ENCODE results near the gene PDZD7. TPM values are rescaled to one million over a fixed set of nuclear protein-coding genes. Genes with fewer than 3 reads are reported as not detected.

Gene PDZD7
- total and polyA plus RNA-seq, 9 of the 15 experiments (the other 6 are each of a cell fraction or from before 2014, with no cell fraction given): 0.04 to 0.24 (median 0.08) TPM; not detected in 3

DNA sequence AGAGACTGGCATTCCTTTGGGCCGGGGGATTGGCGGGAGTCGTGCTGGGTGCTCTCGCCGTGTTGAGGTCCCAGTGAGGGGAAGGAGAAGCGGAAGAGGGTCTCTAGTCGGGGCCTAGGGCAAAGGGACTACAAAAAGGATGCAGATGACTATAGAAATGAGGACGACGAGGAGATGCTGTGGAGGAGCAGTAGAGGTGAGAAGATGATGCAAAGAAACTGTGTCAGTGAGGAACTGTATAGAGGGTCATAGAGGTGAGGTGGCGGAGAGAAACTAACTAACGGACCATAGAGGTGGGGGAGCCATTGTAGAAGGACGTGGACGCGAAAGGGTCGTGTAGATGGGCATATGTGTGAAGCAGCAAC lies 43.3 kb downstream of the PDZD7 start (continued):
- TF ChIP-seq, protein P1, sequence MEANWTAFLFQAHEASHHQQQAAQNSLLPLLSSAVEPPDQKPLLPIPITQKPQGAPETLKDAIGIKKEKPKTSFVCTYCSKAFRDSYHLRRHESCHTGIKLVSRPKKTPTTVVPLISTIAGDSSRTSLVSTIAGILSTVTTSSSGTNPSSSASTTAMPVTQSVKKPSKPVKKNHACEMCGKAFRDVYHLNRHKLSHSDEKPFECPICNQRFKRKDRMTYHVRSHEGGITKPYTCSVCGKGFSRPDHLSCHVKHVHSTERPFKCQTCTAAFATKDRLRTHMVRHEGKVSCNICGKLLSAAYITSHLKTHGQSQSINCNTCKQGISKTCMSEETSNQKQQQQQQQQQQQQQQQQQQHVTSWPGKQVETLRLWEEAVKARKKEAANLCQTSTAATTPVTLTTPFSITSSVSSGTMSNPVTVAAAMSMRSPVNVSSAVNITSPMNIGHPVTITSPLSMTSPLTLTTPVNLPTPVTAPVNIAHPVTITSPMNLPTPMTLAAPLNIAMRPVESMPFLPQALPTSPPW (CRISPR knock-in tag; IDR thresholded peaks at IDR 0.05): 0 out of 2 replicates have a peak, but pooled peaks have one; percentile 1
- TF ChIP-seq NR2C2 (CRISPR knock-in tag; IDR thresholded peaks at IDR 0.05) (no peak; the same call in 1 of the 2 replicates), NR2C2 (tag; IDR thresholded peaks at IDR 0.05) (peak; percentile 97), BRD4 (IDR thresholded peaks at IDR 0.05) (peak; percentile 36), FOXK2 (conservative IDR thresholded peaks at IDR 0.05 in 1 of 2, IDR thresholded peaks at IDR 0.05 in 1 of 2; ENCODE audit: low read depth in 2 of 2) (0 out of 4 replicates have a peak, but pooled peaks of 1 of the 2 experiments have one; percentile 5), GABPA (tag; conservative IDR thresholded peaks at IDR 0.05; ENCODE audit: low read depth) (peak; percentile 83), SIRT6 (IDR thresholded peaks at IDR 0.05; ENCODE audit: low read depth, low read length) (no peak), NFRKB (IDR thresholded peaks at IDR 0.05; ENCODE audit: low read depth) (0 out of 2 replicates have a peak, but pooled peaks have one; percentile 32), NKRF (IDR thresholded peaks at IDR 0.05; ENCODE audit: borderline replicate concordance) (peak; percentile 53; the same call in 1 of the 2 replicates), HDAC1 (IDR thresholded peaks at IDR 0.05) (peak in 1 of 2 experiments; percentile 65; a peak in 1 of 4 replicates), EP400 (IDR thresholded peaks at IDR 0.05) (peak; percentile 52), SAP30 (IDR thresholded peaks at IDR 0.05; ENCODE audit: borderline replicate concordance, insufficient read depth, low read depth, low read length, poor library complexity, severe bottlenecking) (peak; percentile 64), ZBTB11 (CRISPR knock-in tag; IDR thresholded peaks at IDR 0.05) (peak in 1 of 3 experiments; percentile 19; a peak in 2 of 6 replicates), ARID1B (IDR thresholded peaks at IDR 0.05) (0 out of 2 replicates have a peak, but pooled peaks have one; percentile 6)
- TF ChIP-seq, protein P2, sequence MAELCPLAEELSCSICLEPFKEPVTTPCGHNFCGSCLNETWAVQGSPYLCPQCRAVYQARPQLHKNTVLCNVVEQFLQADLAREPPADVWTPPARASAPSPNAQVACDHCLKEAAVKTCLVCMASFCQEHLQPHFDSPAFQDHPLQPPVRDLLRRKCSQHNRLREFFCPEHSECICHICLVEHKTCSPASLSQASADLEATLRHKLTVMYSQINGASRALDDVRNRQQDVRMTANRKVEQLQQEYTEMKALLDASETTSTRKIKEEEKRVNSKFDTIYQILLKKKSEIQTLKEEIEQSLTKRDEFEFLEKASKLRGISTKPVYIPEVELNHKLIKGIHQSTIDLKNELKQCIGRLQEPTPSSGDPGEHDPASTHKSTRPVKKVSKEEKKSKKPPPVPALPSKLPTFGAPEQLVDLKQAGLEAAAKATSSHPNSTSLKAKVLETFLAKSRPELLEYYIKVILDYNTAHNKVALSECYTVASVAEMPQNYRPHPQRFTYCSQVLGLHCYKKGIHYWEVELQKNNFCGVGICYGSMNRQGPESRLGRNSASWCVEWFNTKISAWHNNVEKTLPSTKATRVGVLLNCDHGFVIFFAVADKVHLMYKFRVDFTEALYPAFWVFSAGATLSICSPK (IDR thresholded peaks at IDR 0.05; ENCODE audit: borderline replicate concordance): 0 out of 2 replicates have a peak, but pooled peaks have one; percentile 9
